PFSK-1 (cell line): ENCODE data around the gene RERE.

Experiments
- POLR2AphosphoS5 ChIP-seq: IDR thresholded peaks from 2 replicates; pipeline ENCODE4 v1.6.1; 2012; ENCODE audit warnings: low read depth, mild to moderate bottlenecking, control low read depth, low read length, moderate library complexity
- REST ChIP-seq, 2 experiments: IDR thresholded peaks; 2 replicates each; pipeline versions ENCODE4 v1.6.1 to v1.8.0; 2011 to 2012; ENCODE audit warnings: low read depth in 2 of 2, low read length in 2 of 2, control low read depth in 1 of 2, inconsistent platforms in 1 of 2, mild to moderate bottlenecking in 1 of 2, moderate library complexity in 1 of 2; ENCODE audit not compliant: insufficient read depth in 1 of 2
- SIN3A ChIP-seq: IDR thresholded peaks from 2 replicates; pipeline ENCODE4 v1.6.1; 2012; ENCODE audit warnings: mild to moderate bottlenecking, low read length, moderate library complexity, borderline replicate concordance; ENCODE audit not compliant: insufficient read depth
- TAF1 ChIP-seq: IDR thresholded peaks from 2 replicates; pipeline ENCODE4 v1.6.1; 2012; ENCODE audit warnings: low read length, control low read depth, borderline replicate concordance; ENCODE audit not compliant: insufficient read depth

GRCh38 chr1:8354038-8354437 is 463.4 kb downstream of the RERE start:
- no peak for TF ChIP-seq REST (IDR thresholded peaks at IDR 0.05; ENCODE audit: insufficient read depth in 1 of 2, low read depth in 2 of 2, low read length in 2 of 2)
- no peak for TF ChIP-seq SIN3A
- no peak for TF ChIP-seq POLR2AphosphoS5
- no peak for TF ChIP-seq TAF1
